ENCODE measurements around the gene MARVELD3.

MARVELD3 gene

DNA sequence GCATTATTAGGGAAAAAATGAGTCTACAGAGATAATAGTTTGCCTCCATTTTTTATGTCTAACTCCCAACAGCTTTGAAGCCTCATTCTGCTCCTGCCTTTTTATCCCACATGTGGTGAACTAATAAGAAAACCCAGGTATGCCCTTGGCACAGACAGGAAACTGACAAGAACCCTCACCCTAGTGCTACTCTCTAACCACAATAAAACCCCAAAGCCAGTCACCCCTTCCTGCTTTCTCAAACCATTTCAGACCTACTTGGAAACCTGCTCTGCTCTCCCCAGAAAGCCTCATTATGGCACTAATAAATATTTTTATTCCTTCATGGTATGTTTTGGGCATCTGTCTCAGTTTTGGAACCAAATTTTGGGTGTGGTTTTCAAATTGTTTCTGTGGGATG, 3.9 kb upstream of the MARVELD3 start:
- no peak overlapping the region for H3K4me3 ChIP-seq (ENCODE audit: low read depth, low read length)
- no peak for TF ChIP-seq MYC (IDR thresholded peaks at IDR 0.05; ENCODE audit: low read depth, low read length)
- no peak for DNase-seq (ENCODE audit: low read depth)

DNA sequence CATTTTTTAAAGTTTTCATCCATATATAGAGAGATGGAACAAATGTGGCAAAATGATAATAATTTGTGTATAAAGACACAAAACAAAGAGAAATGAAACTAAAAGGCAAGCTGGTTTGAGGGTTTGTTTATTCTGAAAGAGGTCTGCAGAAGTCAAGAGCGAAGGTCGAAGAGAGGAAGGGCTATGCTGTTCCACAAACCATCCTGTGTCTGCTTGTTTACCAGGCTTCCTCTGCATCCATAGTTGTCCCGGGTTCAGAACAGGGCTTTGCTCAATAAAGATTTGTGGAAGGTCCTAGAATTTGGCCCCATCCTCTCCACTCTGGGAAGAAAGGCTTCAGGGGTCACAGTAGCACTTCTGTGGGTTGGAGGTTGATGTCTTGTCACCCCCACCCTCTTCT, 2.4 kb upstream of the MARVELD3 start:
- no peak for DNase-seq (ENCODE audit: low read depth)
- no peak overlapping the region for H3K4me3 ChIP-seq (ENCODE audit: low read depth, low read length)
- no peak for TF ChIP-seq MYC (IDR thresholded peaks at IDR 0.05; ENCODE audit: low read depth, low read length)
- no peak for TF ChIP-seq POLR2A (IDR thresholded peaks at IDR 0.05; ENCODE audit: extremely low read depth, insufficient read length)

DNA sequence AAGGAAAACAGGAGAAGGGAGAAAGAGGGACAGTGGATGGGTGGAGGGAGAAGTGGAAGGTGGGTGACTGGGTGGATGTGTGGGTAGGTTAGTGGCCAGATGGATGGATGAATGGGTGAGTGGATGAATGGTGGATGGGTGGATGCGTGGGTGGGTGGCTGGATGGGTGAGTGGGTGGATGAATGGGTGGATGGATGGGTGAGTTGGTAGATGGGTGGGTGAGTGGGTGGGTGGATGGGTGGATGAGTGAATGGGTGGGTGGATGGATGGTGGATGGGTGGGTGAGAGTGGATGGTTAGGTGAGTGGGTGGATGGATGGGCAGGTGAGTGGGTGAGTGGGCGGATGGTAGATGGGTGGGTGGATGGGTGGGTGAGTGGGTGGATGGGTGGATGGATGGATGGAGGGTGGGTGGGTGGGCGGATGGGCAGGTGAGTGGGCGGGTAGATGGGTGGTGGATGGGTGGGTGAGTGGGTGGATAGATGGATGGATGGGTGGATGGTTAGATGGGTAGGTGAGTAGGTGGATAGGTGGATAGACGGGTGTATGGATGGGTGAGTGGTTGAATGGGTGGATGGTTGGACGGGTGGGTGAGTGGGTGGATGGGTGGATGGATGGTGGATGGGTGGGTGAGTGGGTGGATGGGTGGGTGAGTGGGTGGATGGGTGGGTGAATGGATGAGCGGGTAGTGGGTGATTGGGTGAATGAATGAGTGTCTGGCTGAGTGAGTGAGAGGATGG, 702 bp upstream of the MARVELD3 start:
- DNase-seq (ENCODE audit: low read depth), result no peak
- TF ChIP-seq, protein P1, sequence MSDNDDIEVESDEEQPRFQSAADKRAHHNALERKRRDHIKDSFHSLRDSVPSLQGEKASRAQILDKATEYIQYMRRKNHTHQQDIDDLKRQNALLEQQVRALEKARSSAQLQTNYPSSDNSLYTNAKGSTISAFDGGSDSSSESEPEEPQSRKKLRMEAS (IDR thresholded peaks at IDR 0.05; ENCODE audit: low read depth, low read length), result no peak
- no peak overlapping the region for H3K4me3 ChIP-seq (ENCODE audit: low read depth, low read length)

DNA sequence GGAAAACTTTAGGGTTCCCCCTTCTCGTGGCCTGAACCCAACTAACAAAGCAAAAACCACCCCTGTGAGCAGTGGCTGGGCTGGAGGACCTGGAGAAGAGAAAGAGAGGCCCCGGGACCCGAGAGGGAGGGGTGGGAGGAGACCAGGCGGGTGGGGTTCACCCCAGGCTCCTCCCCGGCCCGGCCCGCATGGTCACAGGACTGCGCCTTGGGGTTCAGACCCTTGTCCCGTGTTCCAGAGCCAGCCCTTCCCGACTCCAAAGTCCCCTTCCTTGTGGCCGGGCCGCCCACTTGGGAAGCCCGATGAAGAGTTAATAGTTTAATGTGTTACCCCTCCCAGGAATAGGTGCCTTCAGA, 852 bp downstream of the MARVELD3 start:
- no peak for DNase-seq (ENCODE audit: low read depth)
- TF ChIP-seq POLR2A (IDR thresholded peaks at IDR 0.05; ENCODE audit: extremely low read depth, insufficient read length) (no peak), MYC (IDR thresholded peaks at IDR 0.05; ENCODE audit: low read depth, low read length) (no peak)
- TF ChIP-seq, protein P2, sequence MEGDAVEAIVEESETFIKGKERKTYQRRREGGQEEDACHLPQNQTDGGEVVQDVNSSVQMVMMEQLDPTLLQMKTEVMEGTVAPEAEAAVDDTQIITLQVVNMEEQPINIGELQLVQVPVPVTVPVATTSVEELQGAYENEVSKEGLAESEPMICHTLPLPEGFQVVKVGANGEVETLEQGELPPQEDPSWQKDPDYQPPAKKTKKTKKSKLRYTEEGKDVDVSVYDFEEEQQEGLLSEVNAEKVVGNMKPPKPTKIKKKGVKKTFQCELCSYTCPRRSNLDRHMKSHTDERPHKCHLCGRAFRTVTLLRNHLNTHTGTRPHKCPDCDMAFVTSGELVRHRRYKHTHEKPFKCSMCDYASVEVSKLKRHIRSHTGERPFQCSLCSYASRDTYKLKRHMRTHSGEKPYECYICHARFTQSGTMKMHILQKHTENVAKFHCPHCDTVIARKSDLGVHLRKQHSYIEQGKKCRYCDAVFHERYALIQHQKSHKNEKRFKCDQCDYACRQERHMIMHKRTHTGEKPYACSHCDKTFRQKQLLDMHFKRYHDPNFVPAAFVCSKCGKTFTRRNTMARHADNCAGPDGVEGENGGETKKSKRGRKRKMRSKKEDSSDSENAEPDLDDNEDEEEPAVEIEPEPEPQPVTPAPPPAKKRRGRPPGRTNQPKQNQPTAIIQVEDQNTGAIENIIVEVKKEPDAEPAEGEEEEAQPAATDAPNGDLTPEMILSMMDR (IDR thresholded peaks at IDR 0.05; ENCODE audit: low read depth, low read length), result no peak
- TF ChIP-seq, protein P1 (IDR thresholded peaks at IDR 0.05; ENCODE audit: low read depth, low read length), result no peak
- no peak overlapping the region for H3K4me3 ChIP-seq (ENCODE audit: low read depth, low read length)

DNA sequence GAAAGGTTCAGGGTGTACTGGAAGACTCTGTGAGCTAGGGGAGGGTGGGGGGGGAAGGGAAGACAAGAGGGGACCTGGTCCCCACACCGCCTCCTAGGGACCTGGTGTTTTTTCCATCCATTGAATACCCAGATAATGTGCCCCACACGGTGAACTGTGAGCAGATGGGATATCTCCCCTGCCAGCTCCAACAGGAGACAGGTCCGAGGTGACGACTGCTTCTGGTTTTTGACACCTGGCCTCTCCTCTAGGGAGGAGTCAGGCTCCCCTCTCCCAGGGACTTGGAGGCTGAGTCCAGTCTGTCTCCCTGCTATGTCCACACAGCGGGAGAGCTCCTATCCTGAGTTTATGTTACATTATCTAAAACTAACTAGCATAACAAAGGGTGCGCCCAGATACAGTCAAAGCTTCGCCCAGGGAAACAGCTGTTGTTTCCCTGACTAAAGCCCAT, 1.8 kb downstream of the MARVELD3 start:
- H3K4me3 ChIP-seq (ENCODE audit: low read depth, low read length), result no peak overlapping the region
- TF ChIP-seq, protein P1 (IDR thresholded peaks at IDR 0.05; ENCODE audit: low read depth, low read length), result no peak
- no peak for TF ChIP-seq MYC (IDR thresholded peaks at IDR 0.05; ENCODE audit: low read depth, low read length)
- no peak for DNase-seq (ENCODE audit: low read depth)

DNA sequence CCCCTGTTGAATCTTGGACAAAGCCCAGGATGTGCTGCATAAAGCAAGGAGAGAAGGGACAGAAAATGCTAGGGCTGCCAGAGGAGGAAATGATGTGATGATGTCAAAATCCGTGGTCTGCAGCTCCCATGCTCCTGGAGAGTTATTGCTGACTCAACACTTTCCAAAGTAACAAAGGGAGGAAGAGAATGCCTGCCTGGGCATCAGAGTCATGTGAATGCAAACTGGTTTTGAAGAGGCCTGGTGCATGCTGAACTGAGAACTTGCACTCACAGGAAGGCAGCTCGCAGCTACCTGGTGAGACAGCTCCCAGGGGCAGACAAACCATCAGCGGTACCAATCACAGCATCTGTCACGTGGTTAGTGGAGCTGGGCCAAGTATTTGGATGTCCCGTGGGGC, 2.8 kb downstream of the MARVELD3 start:
- TF ChIP-seq, protein P1 (IDR thresholded peaks at IDR 0.05; ENCODE audit: low read depth, low read length), result no peak
- TF ChIP-seq MYC (IDR thresholded peaks at IDR 0.05; ENCODE audit: low read depth, low read length), result no peak
- TF ChIP-seq POLR2A (IDR thresholded peaks at IDR 0.05; ENCODE audit: extremely low read depth, insufficient read length), result no peak
- TF ChIP-seq, protein P2 (IDR thresholded peaks at IDR 0.05; ENCODE audit: low read depth, low read length), result no peak
- peak; percentile 15 for DNase-seq (ENCODE audit: low read depth)
- H3K4me3 ChIP-seq (ENCODE audit: low read depth, low read length), result no peak overlapping the region

DNA sequence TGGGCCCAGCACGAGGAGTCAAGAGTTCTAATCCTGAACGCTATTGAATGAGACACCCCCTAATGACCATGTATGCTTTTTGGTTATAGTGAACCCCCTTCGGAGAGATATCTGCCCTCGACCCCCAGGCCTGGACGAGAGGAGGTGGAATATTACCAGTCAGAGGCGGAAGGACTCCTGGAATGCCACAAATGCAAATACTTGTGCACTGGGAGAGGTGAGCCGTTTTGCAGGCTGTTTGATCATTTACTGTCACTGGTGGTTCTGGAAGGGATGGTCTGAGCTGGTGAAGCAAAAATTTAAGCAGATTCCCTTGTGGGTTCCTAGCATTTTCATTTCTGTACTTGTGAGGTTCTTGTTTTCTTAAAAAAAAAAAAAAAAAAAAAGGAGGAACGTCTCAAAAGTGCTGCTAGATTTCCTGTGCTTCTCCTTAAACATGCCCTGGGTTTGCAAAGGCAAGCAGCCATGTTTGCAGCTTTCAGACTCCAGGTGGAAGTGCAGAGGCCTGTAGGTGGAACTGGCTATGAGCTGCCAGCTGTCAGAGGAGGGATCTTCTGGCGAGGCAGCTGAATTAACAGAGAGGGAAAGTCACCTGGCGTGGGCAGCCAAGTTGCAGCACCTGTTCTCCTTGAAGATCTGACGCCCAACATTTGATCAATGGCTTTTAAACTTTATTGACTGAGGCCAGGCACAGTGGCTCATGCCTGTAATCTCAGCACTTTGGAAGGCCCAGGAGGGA, 3.5 kb downstream of the MARVELD3 start:
- DNase-seq (ENCODE audit: low read depth), result no peak
- no peak for TF ChIP-seq POLR2A (IDR thresholded peaks at IDR 0.05; ENCODE audit: extremely low read depth, insufficient read length)
- H3K4me3 ChIP-seq (ENCODE audit: low read depth, low read length), result no peak overlapping the region

DNA sequence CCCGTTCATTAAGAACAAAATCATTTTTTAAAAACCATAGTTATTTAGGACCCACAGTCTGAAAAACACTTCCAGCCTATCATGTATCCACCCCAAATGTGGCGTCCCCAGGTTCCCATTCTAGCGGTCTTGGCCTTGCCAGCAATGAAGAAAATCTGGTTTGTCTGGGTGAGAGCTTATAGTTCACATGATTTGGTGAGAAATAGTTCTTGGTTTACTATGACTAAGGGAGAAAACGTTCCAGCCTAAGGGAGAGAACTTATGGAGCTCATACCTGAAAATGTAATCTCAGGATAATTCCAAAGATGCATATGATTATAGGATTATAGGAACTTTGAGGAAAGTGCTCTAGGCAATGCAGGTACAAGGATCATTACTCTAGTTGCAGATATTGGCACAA, 4.8 kb downstream of the MARVELD3 start:
- TF ChIP-seq, protein P1 (IDR thresholded peaks at IDR 0.05; ENCODE audit: low read depth, low read length), result no peak
- TF ChIP-seq POLR2A (IDR thresholded peaks at IDR 0.05; ENCODE audit: extremely low read depth, insufficient read length), result no peak
- no peak for DNase-seq (ENCODE audit: low read depth)
- H3K4me3 ChIP-seq (ENCODE audit: low read depth, low read length), result no peak overlapping the region

DNA sequence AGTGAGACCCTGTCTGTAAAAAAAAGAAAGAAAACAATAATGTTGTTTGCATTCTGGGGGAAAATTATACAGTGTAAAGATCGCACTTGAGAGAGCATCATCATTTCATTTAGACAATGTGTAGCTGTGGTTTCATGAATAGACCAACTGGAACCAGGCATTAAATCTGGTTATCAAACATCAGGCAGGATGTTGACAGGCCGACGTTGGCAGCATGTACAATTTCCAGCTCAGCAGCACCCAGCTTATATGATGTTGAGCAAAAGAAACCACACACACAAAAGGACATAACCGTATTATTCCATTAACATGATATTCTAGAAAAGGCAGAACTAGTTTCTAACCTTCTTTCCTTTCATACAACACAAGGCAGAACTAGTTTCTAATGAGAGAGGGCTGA, 5.8 kb downstream of the MARVELD3 start:
- no peak for TF ChIP-seq MYC (IDR thresholded peaks at IDR 0.05; ENCODE audit: low read depth, low read length)
- TF ChIP-seq, protein P2 (IDR thresholded peaks at IDR 0.05; ENCODE audit: low read depth, low read length), result no peak
- TF ChIP-seq, protein P1 (IDR thresholded peaks at IDR 0.05; ENCODE audit: low read depth, low read length), result no peak
- TF ChIP-seq POLR2A (IDR thresholded peaks at IDR 0.05; ENCODE audit: extremely low read depth, insufficient read length), result no peak
- no peak overlapping the region for H3K4me3 ChIP-seq (ENCODE audit: low read depth, low read length)
- DNase-seq (ENCODE audit: low read depth), result no peak
